Muscle of leg (tissue), 11 donors: Measurements from ENCODE around the gene S100A8. TPM values are rescaled to one million over a fixed set of nuclear protein-coding genes. Genes with fewer than 3 reads are reported as not detected.

Experiments
- DNase-seq: peaks from one replicate; pipeline ENCODE4 v3.0.0; 2013
- H3K27ac ChIP-seq: one replicate; pipeline ENCODE4 v1.5.1; 2013; ENCODE audit warnings: mild to moderate bottlenecking, low read length, control low read depth
- H3K27me3 ChIP-seq: one replicate; pipeline ENCODE4 v1.6.1; 2013; ENCODE audit warnings: low read length; ENCODE audit not compliant: control insufficient read depth, insufficient read depth
- H3K36me3 ChIP-seq: one replicate; pipeline ENCODE4 v1.6.1; 2013; ENCODE audit warnings: low read length; ENCODE audit not compliant: control insufficient read depth, insufficient read depth
- H3K4me1 ChIP-seq: one replicate; pipeline ENCODE4 v1.6.1; 2013; ENCODE audit warnings: low read length; ENCODE audit not compliant: control insufficient read depth, insufficient read depth
- H3K4me3 ChIP-seq: one replicate; pipeline ENCODE4 v1.5.1; 2013; ENCODE audit warnings: low read length, control low read depth
- H3K9me3 ChIP-seq: replicated peaks from 2 replicates; pipeline ENCODE4 v1.6.1; 2013; ENCODE audit warnings: low read depth, low read length; ENCODE audit not compliant: control insufficient read depth
- WGBS: methylation state at CpG from one replicate; pipeline ENCODE4 v1.1.5; 2013; ENCODE audit warnings: missing lambda C conversion rate; ENCODE audit not compliant: insufficient coverage; 5-methylcytosine and 5-hydroxymethylcytosine counted together
- polyA plus RNA-seq, 8 donors: library from polyadenylated mRNA; unstranded; fragments of 120-200 nt; gene quantifications; one replicate each; pipeline versions ENCODE4 v1.2.1 to v1.2.3, GENCODE V29; 2013; ENCODE audit warnings: inconsistent platforms in 1 of 8, low replicate concordance in 1 of 8; ENCODE audit not compliant: insufficient read length in 8 of 8, insufficient read depth in 1 of 8
- total RNA-seq: library from RNA; stranded (reverse); fragments of 120-200 nt; gene quantifications from one replicate; pipeline ENCODE4 v1.2.4, GENCODE V29; 2013

Gene S100A8
- total and polyA plus RNA-seq, 9 donors = 6.6 to 31.9 (median 18.6) TPM

GRCh38 chr1:153364766-153365666 is 25.9 kb downstream of the S100A8 start:
- Histone ChIP-seq H3K4me1 (no peaks in the 10 kb centered on the region), H3K36me3 (no peaks in the 10 kb centered on the region), H3K4me3 (no peak overlapping the region), H3K9me3 (no peaks in the 10 kb centered on the region), H3K27ac (no peak overlapping the region), H3K27me3 (peaks cover 4% of the 10 kb centered on the region)
- no peak for DNase-seq
- WGBS = 73% methylated on average over 9 of the region's 12 CpGs

- no peaks in the 10 kb centered on the region for H3K4me1 ChIP-seq
- H3K27ac ChIP-seq = no peak overlapping the region
- no peak for DNase-seq
- no peak overlapping the region for H3K4me3 ChIP-seq
- H3K9me3 ChIP-seq = no peaks in the 10 kb centered on the region
- no peaks in the 10 kb centered on the region for H3K36me3 ChIP-seq
- H3K27me3 ChIP-seq = peaks cover 4% of the 10 kb centered on the region
Observed at GRCh38 chr1:153364156-153364555, 26.7 kb downstream of the S100A8 start.

- H3K4me3 ChIP-seq = no peak overlapping the region
- H3K36me3 ChIP-seq = no peaks in the 10 kb centered on the region
- H3K9me3 ChIP-seq = no peaks in the 10 kb centered on the region
- no peak overlapping the region for H3K27ac ChIP-seq
- DNase-seq = no peak
- peaks cover 4% of the 10 kb centered on the region for H3K27me3 ChIP-seq
- WGBS = 75% methylated on average over 1 of the region's 3 CpGs
- no peaks in the 10 kb centered on the region for H3K4me1 ChIP-seq
Observed at GRCh38 chr1:153363641-153364040, 27.2 kb downstream of the S100A8 start.

GRCh38 chr1:153362187-153362775 is 28.6 kb downstream of the S100A8 start:
- H3K27ac ChIP-seq = no peak overlapping the region
- H3K4me3 ChIP-seq = no peak overlapping the region
- peaks cover 4% of the 10 kb centered on the region for H3K27me3 ChIP-seq
- no peak for DNase-seq
- no peaks in the 10 kb centered on the region for H3K36me3 ChIP-seq
- WGBS = 63% methylated on average over 2 of the region's 3 CpGs
- H3K4me1 ChIP-seq = no peaks in the 10 kb centered on the region
- no peaks in the 10 kb centered on the region for H3K9me3 ChIP-seq

- DNase-seq = no peak
- Histone ChIP-seq H3K4me3 (no peak overlapping the region), H3K9me3 (no peaks in the 10 kb centered on the region), H3K27me3 (peaks cover 4% of the 10 kb centered on the region), H3K27ac (no peak overlapping the region), H3K4me1 (no peaks in the 10 kb centered on the region), H3K36me3 (no peaks in the 10 kb centered on the region)
- 78% methylated on average over 2 of the region's 4 CpGs for WGBS
Observed at GRCh38 chr1:153361480-153362109, 29.3 kb downstream of the S100A8 start.

GRCh38 chr1:153360592-153361479 is 30.0 kb downstream of the S100A8 start:
- no peak for DNase-seq
- Histone ChIP-seq H3K27ac (no peak overlapping the region), H3K9me3 (no peaks in the 10 kb centered on the region), H3K36me3 (no peaks in the 10 kb centered on the region), H3K4me1 (no peaks in the 10 kb centered on the region), H3K4me3 (no peak overlapping the region), H3K27me3 (peaks cover 4% of the 10 kb centered on the region)
- WGBS = 90% methylated on average over 8 of the region's 11 CpGs

GRCh38 chr1:153360190-153360589 is 30.7 kb downstream of the S100A8 start:
- DNase-seq = peak; percentile 24
- no peak overlapping the region for H3K27ac ChIP-seq
- no peaks in the 10 kb centered on the region for H3K9me3 ChIP-seq
- peaks cover 4% of the 10 kb centered on the region for H3K27me3 ChIP-seq
- H3K4me3 ChIP-seq = no peak overlapping the region
- WGBS = no CpG with 5 or more reads among the region's 2 CpGs
- no peaks in the 10 kb centered on the region for H3K36me3 ChIP-seq
- H3K4me1 ChIP-seq = no peaks in the 10 kb centered on the region

GRCh38 chr1:153359241-153359640 is 31.6 kb downstream of the S100A8 start:
- Histone ChIP-seq H3K27ac (no peak overlapping the region), H3K27me3 (peaks cover 2% of the 10 kb centered on the region), H3K4me1 (no peaks in the 10 kb centered on the region), H3K4me3 (no peak overlapping the region), H3K9me3 (no peaks in the 10 kb centered on the region), H3K36me3 (no peaks in the 10 kb centered on the region)
- no peak for DNase-seq
- 94% methylated on average over 3 of the region's 6 CpGs for WGBS

GRCh38 chr1:153358691-153358975 is 32.2 kb downstream of the S100A8 start:
- peaks cover 2% of the 10 kb centered on the region for H3K27me3 ChIP-seq
- no peak for DNase-seq
- peak overlapping the region; percentile 29 for H3K27ac ChIP-seq
- WGBS = 78% methylated on average over 3 of the region's 3 CpGs
- H3K4me1 ChIP-seq = no peaks in the 10 kb centered on the region
- H3K36me3 ChIP-seq = no peaks in the 10 kb centered on the region
- no peak overlapping the region for H3K4me3 ChIP-seq
- no peaks in the 10 kb centered on the region for H3K9me3 ChIP-seq
